WTC11 (cell line): Measurements from ENCODE around the gene FHAD1. TPM values are rescaled to one million over a fixed set of nuclear protein-coding genes. Genes with fewer than 3 reads are reported as not detected.

Source experiments
- ARID4B ChIP-seq: sonication (generic); formaldehyde crosslinking; IDR thresholded peaks from 2 replicates; pipeline ENCODE4 v1.8.0; 2023; ENCODE audit warnings: missing genetic modification reagents, mild to moderate bottlenecking, borderline replicate concordance
- E2F5 ChIP-seq: sonication (generic); formaldehyde crosslinking; IDR thresholded peaks from 2 replicates; pipeline ENCODE4 v1.8.1; 2022; ENCODE audit warnings: mild to moderate bottlenecking, moderate library complexity, missing genetic modification reagents
- HMGXB4 ChIP-seq: sonication (generic); formaldehyde crosslinking; IDR thresholded peaks from 2 replicates; pipeline ENCODE4 v1.8.1; 2023; ENCODE audit warnings: mild to moderate bottlenecking, moderate library complexity, missing genetic modification reagents
- MYBL2 ChIP-seq: sonication (generic); formaldehyde crosslinking; IDR thresholded peaks from 2 replicates; pipeline ENCODE4 v1.8.1; 2023; ENCODE audit warnings: mild to moderate bottlenecking, moderate library complexity, missing genetic modification reagents
- NR3C1 ChIP-seq: sonication (generic); formaldehyde crosslinking; conservative IDR thresholded peaks from 2 replicates; pipeline ENCODE4 v1.8.1; 2023; ENCODE audit warnings: low read depth, mild to moderate bottlenecking, missing genetic modification reagents
- TEAD1 ChIP-seq: sonication (generic); formaldehyde crosslinking; IDR thresholded peaks from 2 replicates; pipeline ENCODE4 v1.8.0; 2022; ENCODE audit warnings: mild to moderate bottlenecking, missing genetic modification reagents
- TEAD4 ChIP-seq: sonication (generic); formaldehyde crosslinking; IDR thresholded peaks from 2 replicates; pipeline ENCODE4 v1.8.0; 2022; ENCODE audit warnings: mild to moderate bottlenecking, missing genetic modification reagents
- TP53 ChIP-seq: sonication (generic); formaldehyde crosslinking; IDR thresholded peaks from 2 replicates; pipeline ENCODE4 v1.8.1; 2023; ENCODE audit warnings: mild to moderate bottlenecking, missing genetic modification reagents
- ZNF121 ChIP-seq: sonication (generic); formaldehyde crosslinking; IDR thresholded peaks from 2 replicates; pipeline ENCODE4 v1.8.0; 2023; ENCODE audit warnings: missing genetic modification reagents
- ZSCAN18 ChIP-seq: fragments of 250-450 bp; sonication (Bioruptor Pico); IDR thresholded peaks from 2 replicates; pipeline ENCODE4 v2.1.2; 2022; ENCODE audit warnings: mild to moderate bottlenecking, moderate library complexity
- total RNA-seq: library from RNA; stranded (reverse); gene quantifications from 3 replicates; pipeline ENCODE4 v1.2.3, GENCODE V29; 2021
- TF ChIP-seq, protein P1 (sequence below): sonication (generic); formaldehyde crosslinking; IDR thresholded peaks from 2 replicates; pipeline ENCODE4 v1.8.1; 2023; ENCODE audit warnings: mild to moderate bottlenecking, missing genetic modification reagents
- TF ChIP-seq, protein P2 (sequence below): fragments of 250-450 bp; sonication (Bioruptor Pico); IDR thresholded peaks from 2 replicates; pipeline ENCODE4 v1.9.0; 2021; ENCODE audit warnings: mild to moderate bottlenecking, borderline replicate concordance
- TF ChIP-seq, protein P3 (sequence below): sonication (generic); formaldehyde crosslinking; IDR thresholded peaks from 2 replicates; pipeline ENCODE4 v1.8.1; 2023; ENCODE audit warnings: mild to moderate bottlenecking, missing genetic modification reagents

The FHAD1 gene
- total RNA-seq, 1 experiment from 2014 or later, result 3.0 TPM

DNA sequence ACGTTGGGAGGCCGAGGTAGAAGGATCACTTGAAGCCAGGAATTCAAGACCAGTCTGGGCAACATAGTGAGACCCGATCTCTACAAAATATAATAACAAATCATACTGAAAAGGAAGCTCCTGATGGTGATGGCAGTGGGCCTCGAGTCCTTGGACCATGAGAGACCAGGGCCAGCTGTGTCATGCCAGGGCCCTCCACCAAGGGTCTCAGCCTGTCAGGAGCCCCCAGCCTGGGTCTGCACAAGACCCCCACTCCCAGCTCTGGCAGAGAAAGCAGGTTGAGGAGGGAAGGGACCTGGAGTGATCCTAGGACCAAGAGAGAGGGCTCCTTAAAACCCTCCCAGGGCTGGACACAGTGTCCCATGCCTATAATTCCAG lies 184.5 kb downstream of the FHAD1 start (continued):
- TF ChIP-seq ARID4B (no peak), TEAD1 (no peak), E2F5 (no peak), HMGXB4 (CRISPR knock-in tag) (no peak), TP53 (no peak), ZSCAN18 (CRISPR knock-in tag) (no peak), MYBL2 (no peak), ZNF121 (no peak), NR3C1 (CRISPR knock-in tag) (no peak), TEAD4 (CRISPR knock-in tag) (no peak)
- TF ChIP-seq, protein P1, sequence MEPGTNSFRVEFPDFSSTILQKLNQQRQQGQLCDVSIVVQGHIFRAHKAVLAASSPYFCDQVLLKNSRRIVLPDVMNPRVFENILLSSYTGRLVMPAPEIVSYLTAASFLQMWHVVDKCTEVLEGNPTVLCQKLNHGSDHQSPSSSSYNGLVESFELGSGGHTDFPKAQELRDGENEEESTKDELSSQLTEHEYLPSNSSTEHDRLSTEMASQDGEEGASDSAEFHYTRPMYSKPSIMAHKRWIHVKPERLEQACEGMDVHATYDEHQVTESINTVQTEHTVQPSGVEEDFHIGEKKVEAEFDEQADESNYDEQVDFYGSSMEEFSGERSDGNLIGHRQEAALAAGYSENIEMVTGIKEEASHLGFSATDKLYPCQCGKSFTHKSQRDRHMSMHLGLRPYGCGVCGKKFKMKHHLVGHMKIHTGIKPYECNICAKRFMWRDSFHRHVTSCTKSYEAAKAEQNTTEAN (CRISPR knock-in tag), result no peak
- TF ChIP-seq, protein P2, sequence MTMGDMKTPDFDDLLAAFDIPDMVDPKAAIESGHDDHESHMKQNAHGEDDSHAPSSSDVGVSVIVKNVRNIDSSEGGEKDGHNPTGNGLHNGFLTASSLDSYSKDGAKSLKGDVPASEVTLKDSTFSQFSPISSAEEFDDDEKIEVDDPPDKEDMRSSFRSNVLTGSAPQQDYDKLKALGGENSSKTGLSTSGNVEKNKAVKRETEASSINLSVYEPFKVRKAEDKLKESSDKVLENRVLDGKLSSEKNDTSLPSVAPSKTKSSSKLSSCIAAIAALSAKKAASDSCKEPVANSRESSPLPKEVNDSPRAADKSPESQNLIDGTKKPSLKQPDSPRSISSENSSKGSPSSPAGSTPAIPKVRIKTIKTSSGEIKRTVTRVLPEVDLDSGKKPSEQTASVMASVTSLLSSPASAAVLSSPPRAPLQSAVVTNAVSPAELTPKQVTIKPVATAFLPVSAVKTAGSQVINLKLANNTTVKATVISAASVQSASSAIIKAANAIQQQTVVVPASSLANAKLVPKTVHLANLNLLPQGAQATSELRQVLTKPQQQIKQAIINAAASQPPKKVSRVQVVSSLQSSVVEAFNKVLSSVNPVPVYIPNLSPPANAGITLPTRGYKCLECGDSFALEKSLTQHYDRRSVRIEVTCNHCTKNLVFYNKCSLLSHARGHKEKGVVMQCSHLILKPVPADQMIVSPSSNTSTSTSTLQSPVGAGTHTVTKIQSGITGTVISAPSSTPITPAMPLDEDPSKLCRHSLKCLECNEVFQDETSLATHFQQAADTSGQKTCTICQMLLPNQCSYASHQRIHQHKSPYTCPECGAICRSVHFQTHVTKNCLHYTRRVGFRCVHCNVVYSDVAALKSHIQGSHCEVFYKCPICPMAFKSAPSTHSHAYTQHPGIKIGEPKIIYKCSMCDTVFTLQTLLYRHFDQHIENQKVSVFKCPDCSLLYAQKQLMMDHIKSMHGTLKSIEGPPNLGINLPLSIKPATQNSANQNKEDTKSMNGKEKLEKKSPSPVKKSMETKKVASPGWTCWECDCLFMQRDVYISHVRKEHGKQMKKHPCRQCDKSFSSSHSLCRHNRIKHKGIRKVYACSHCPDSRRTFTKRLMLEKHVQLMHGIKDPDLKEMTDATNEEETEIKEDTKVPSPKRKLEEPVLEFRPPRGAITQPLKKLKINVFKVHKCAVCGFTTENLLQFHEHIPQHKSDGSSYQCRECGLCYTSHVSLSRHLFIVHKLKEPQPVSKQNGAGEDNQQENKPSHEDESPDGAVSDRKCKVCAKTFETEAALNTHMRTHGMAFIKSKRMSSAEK, result no peak
- TF ChIP-seq, protein P3, sequence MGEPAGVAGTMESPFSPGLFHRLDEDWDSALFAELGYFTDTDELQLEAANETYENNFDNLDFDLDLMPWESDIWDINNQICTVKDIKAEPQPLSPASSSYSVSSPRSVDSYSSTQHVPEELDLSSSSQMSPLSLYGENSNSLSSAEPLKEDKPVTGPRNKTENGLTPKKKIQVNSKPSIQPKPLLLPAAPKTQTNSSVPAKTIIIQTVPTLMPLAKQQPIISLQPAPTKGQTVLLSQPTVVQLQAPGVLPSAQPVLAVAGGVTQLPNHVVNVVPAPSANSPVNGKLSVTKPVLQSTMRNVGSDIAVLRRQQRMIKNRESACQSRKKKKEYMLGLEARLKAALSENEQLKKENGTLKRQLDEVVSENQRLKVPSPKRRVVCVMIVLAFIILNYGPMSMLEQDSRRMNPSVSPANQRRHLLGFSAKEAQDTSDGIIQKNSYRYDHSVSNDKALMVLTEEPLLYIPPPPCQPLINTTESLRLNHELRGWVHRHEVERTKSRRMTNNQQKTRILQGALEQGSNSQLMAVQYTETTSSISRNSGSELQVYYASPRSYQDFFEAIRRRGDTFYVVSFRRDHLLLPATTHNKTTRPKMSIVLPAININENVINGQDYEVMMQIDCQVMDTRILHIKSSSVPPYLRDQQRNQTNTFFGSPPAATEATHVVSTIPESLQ (CRISPR knock-in tag), result no peak
